ENCODE measurements around the gene POC1B.

POC1B gene

GRCh38 chr12:89525824-89526770 lies at the start of gene POC1B:
Gene POC1B, minus strand, starts transcription at chr12:89526047. Its CDS starts 152 bp downstream, at chr12:89525895.
- H3K27me3 Mint-ChIP-seq, result no peaks in the 10 kb centered on the region
- ATAC-seq (ENCODE audit: low read depth) (peak; percentile 57), DNase-seq (ENCODE audit: low spot score in 2 of 2) (peak; percentile 59 to 76)
- no peaks in the 10 kb centered on the region for H3K9me3 Mint-ChIP-seq
- peaks cover 26% of the 10 kb centered on the region for H3K4me1 Mint-ChIP-seq
- peaks cover 9% of the 10 kb centered on the region for H3K36me3 Mint-ChIP-seq
- H3K4me3 Mint-ChIP-seq, result peak within 1 kb of the TSS; percentile 89
- peak within 1 kb of the TSS; percentile 94 for H3K27ac Mint-ChIP-seq

- Mint-ChIP-seq H3K4me1 (peaks cover 13% of the 10 kb centered on the region), H3K27ac (no peak overlapping the region), H3K36me3 (peaks cover 2% of the 10 kb centered on the region), H3K9me3 (no peaks in the 10 kb centered on the region), H3K4me3 (no peak overlapping the region), H3K27me3 (no peaks in the 10 kb centered on the region)
- ATAC-seq (ENCODE audit: low read depth) (no peak), DNase-seq (ENCODE audit: low spot score in 2 of 2) (no peak)
Measured at GRCh38 chr12:89575374-89575773, 49.5 kb upstream of the POC1B start.

GRCh38 chr12:89574736-89575208 lies 48.9 kb upstream of the POC1B start:
- Mint-ChIP-seq H3K9me3 (no peaks in the 10 kb centered on the region), H3K27ac (no peak overlapping the region), H3K27me3 (no peaks in the 10 kb centered on the region), H3K36me3 (peaks cover 2% of the 10 kb centered on the region), H3K4me1 (peaks cover 13% of the 10 kb centered on the region), H3K4me3 (no peak overlapping the region)
- ATAC-seq (ENCODE audit: low read depth) (no peak), DNase-seq (ENCODE audit: low spot score in 2 of 2) (no peak)

- Mint-ChIP-seq H3K4me1 (peaks cover 13% of the 10 kb centered on the region), H3K27ac (no peak overlapping the region), H3K4me3 (no peak overlapping the region), H3K9me3 (no peaks in the 10 kb centered on the region), H3K36me3 (peaks cover 2% of the 10 kb centered on the region), H3K27me3 (no peaks in the 10 kb centered on the region)
- DNase-seq (ENCODE audit: low spot score in 2 of 2), result no peak
- ATAC-seq (ENCODE audit: low read depth), result no peak
Measured at GRCh38 chr12:89573051-89573810, 47.4 kb upstream of the POC1B start.

GRCh38 chr12:89571491-89572195 lies 45.8 kb upstream of the POC1B start:
- peaks cover 2% of the 10 kb centered on the region for H3K36me3 Mint-ChIP-seq

GRCh38 chr12:89568484-89568883 lies 42.6 kb upstream of the POC1B start:
- peaks cover 2% of the 10 kb centered on the region for H3K36me3 Mint-ChIP-seq
- no peak for DNase-seq (ENCODE audit: low spot score in 2 of 2)
- H3K9me3 Mint-ChIP-seq, result no peaks in the 10 kb centered on the region
- no peak overlapping the region for H3K27ac Mint-ChIP-seq
- H3K4me1 Mint-ChIP-seq, result no peaks in the 10 kb centered on the region
- H3K4me3 Mint-ChIP-seq, result no peak overlapping the region
- no peaks in the 10 kb centered on the region for H3K27me3 Mint-ChIP-seq
- no peak for ATAC-seq (ENCODE audit: low read depth)

More at GRCh38 chr12:89571491-89572195, 45.8 kb upstream of the POC1B start:
- H3K9me3 Mint-ChIP-seq, result no peaks in the 10 kb centered on the region
- no peak for ATAC-seq (ENCODE audit: low read depth)
- H3K4me1 Mint-ChIP-seq, result peaks cover 9% of the 10 kb centered on the region
- DNase-seq (ENCODE audit: low spot score in 2 of 2), result no peak
- H3K27ac Mint-ChIP-seq, result no peak overlapping the region
- no peaks in the 10 kb centered on the region for H3K27me3 Mint-ChIP-seq
- H3K4me3 Mint-ChIP-seq, result no peak overlapping the region

- DNase-seq (ENCODE audit: low spot score in 2 of 2) (no peak), ATAC-seq (ENCODE audit: low read depth) (no peak)
- H3K36me3 Mint-ChIP-seq, result peaks cover 5% of the 10 kb centered on the region
- no peak overlapping the region for H3K4me3 Mint-ChIP-seq
- H3K4me1 Mint-ChIP-seq, result no peaks in the 10 kb centered on the region
- H3K9me3 Mint-ChIP-seq, result no peaks in the 10 kb centered on the region
- peaks cover 2% of the 10 kb centered on the region for H3K27me3 Mint-ChIP-seq
- no peak overlapping the region for H3K27ac Mint-ChIP-seq
Measured at GRCh38 chr12:89567691-89568239, 41.9 kb upstream of the POC1B start.

- no peak for DNase-seq (ENCODE audit: low spot score in 2 of 2)
- H3K4me3 Mint-ChIP-seq, result no peak overlapping the region
- no peaks in the 10 kb centered on the region for H3K9me3 Mint-ChIP-seq
- no peak for ATAC-seq (ENCODE audit: low read depth)
- peaks cover 6% of the 10 kb centered on the region for H3K36me3 Mint-ChIP-seq
- no peak overlapping the region for H3K27ac Mint-ChIP-seq
- peaks cover 3% of the 10 kb centered on the region for H3K27me3 Mint-ChIP-seq
- no peaks in the 10 kb centered on the region for H3K4me1 Mint-ChIP-seq
Measured at GRCh38 chr12:89566615-89567014, 40.8 kb upstream of the POC1B start.

- peaks cover 6% of the 10 kb centered on the region for H3K36me3 Mint-ChIP-seq
- no peaks in the 10 kb centered on the region for H3K4me1 Mint-ChIP-seq
- peaks cover 3% of the 10 kb centered on the region for H3K27me3 Mint-ChIP-seq
- no peak overlapping the region for H3K27ac Mint-ChIP-seq
- DNase-seq (ENCODE audit: low spot score in 2 of 2), result no peak
- H3K9me3 Mint-ChIP-seq, result no peaks in the 10 kb centered on the region
- no peak for ATAC-seq (ENCODE audit: low read depth)
- no peak overlapping the region for H3K4me3 Mint-ChIP-seq
Measured at GRCh38 chr12:89565002-89565401, 39.2 kb upstream of the POC1B start.

- H3K4me1 Mint-ChIP-seq, result no peaks in the 10 kb centered on the region
- no peak overlapping the region for H3K4me3 Mint-ChIP-seq
- H3K27ac Mint-ChIP-seq, result no peak overlapping the region
- DNase-seq (ENCODE audit: low spot score in 2 of 2) (no peak), ATAC-seq (ENCODE audit: low read depth) (no peak)
- H3K9me3 Mint-ChIP-seq, result peaks cover 2% of the 10 kb centered on the region
- H3K36me3 Mint-ChIP-seq, result peaks cover 4% of the 10 kb centered on the region
- peaks cover 3% of the 10 kb centered on the region for H3K27me3 Mint-ChIP-seq
Measured at GRCh38 chr12:89559753-89560152, 33.9 kb upstream of the POC1B start.

GRCh38 chr12:89556976-89557375 lies 31.1 kb upstream of the POC1B start:
- Mint-ChIP-seq H3K36me3 (peaks cover 2% of the 10 kb centered on the region), H3K4me3 (no peak overlapping the region), H3K27me3 (no peaks in the 10 kb centered on the region), H3K9me3 (peaks cover 6% of the 10 kb centered on the region), H3K27ac (no peak overlapping the region), H3K4me1 (no peaks in the 10 kb centered on the region)
- ATAC-seq (ENCODE audit: low read depth) (no peak), DNase-seq (ENCODE audit: low spot score in 2 of 2) (no peak)

- ATAC-seq (ENCODE audit: low read depth) (no peak), DNase-seq (ENCODE audit: low spot score in 2 of 2) (no peak)
- Mint-ChIP-seq H3K9me3 (peaks cover 6% of the 10 kb centered on the region), H3K27me3 (no peaks in the 10 kb centered on the region), H3K27ac (no peak overlapping the region), H3K4me3 (no peak overlapping the region), H3K4me1 (no peaks in the 10 kb centered on the region), H3K36me3 (peaks cover 2% of the 10 kb centered on the region)
Measured at GRCh38 chr12:89552376-89552775, 26.5 kb upstream of the POC1B start.

- H3K4me1 Mint-ChIP-seq, result no peaks in the 10 kb centered on the region
- no peaks in the 10 kb centered on the region for H3K27me3 Mint-ChIP-seq
- ATAC-seq (ENCODE audit: low read depth) (no peak), DNase-seq (ENCODE audit: low spot score in 2 of 2) (no peak)
- H3K36me3 Mint-ChIP-seq, result peaks cover 2% of the 10 kb centered on the region
- H3K4me3 Mint-ChIP-seq, result no peak overlapping the region
- peaks cover 6% of the 10 kb centered on the region for H3K9me3 Mint-ChIP-seq
- H3K27ac Mint-ChIP-seq, result no peak overlapping the region
Measured at GRCh38 chr12:89551747-89552146, 25.9 kb upstream of the POC1B start.
